HL-60 (cell line): Measurements from ENCODE around the gene EEF2.
"Not testable (repeated sequence)": the region's sequence is repeated elsewhere in the genome, so short reads cannot be mapped to it uniquely, and the experiment has no call there.

ENCODE experiments used
- DNase-seq, 2 experiments: peaks; one replicate each; pipeline ENCODE4 v3.0.0-alpha.2; 2010 to 2020; ENCODE audit warnings: low read depth in 1 of 2, low spot score in 1 of 2
- H3K27ac ChIP-seq: fragments of 250-450 bp; sonication (Bioruptor Pico); replicated peaks from 2 replicates; pipeline ENCODE4 v1.5.1; 2020; ENCODE audit warnings: mild to moderate bottlenecking, moderate library complexity
- H3K27me3 ChIP-seq: fragments of 250-450 bp; sonication (Bioruptor Pico); 2 replicates; pipeline ENCODE4 v1.5.1; 2021; ENCODE audit warnings: mild to moderate bottlenecking, moderate library complexity; ENCODE audit not compliant: insufficient read depth, poor library complexity, severe bottlenecking
- H3K4me3 ChIP-seq: replicated peaks from 2 replicates; pipeline ENCODE4 v1.5.1; 2011; ENCODE audit warnings: mild to moderate bottlenecking, control low read depth, low read length; ENCODE audit not compliant: insufficient read depth
- CTCF ChIP-seq: IDR thresholded peaks from one replicate; pipeline ENCODE4 v1.5.1; 2011; ENCODE audit warnings: low read length, control low read depth, inconsistent platforms; ENCODE audit not compliant: insufficient read depth
- GABPA ChIP-seq: IDR thresholded peaks from 2 replicates; pipeline ENCODE4 v1.6.1; 2012; ENCODE audit warnings: low read depth
- POLR2AphosphoS5 ChIP-seq: IDR thresholded peaks from 2 replicates; pipeline ENCODE4 v1.6.1; 2012; ENCODE audit warnings: low read depth
- REST ChIP-seq: IDR thresholded peaks from 2 replicates; pipeline ENCODE4 v1.6.1; 2012; ENCODE audit warnings: low read depth; ENCODE audit not compliant: insufficient replicate concordance
- SPI1 ChIP-seq: IDR thresholded peaks from 2 replicates; pipeline ENCODE4 v1.6.1; 2012; ENCODE audit warnings: low read depth, mild to moderate bottlenecking, borderline replicate concordance

The EEF2 gene

GRCh38 chr19:3945838-3946237 lies 39.4 kb downstream of the EEF2 start:
- H3K27me3 ChIP-seq, result no peaks in the 10 kb centered on the region

GRCh38 chr19:3944018-3944721 lies 41.1 kb downstream of the EEF2 start:
- DNase-seq, result peak in 1 of 2 experiments; percentile 43
- Histone ChIP-seq H3K27me3 (no peaks in the 10 kb centered on the region), H3K27ac (no peak overlapping the region), H3K4me3 (no peak overlapping the region)
- TF ChIP-seq SPI1, result peak; percentile 35; the same call in 1 of the 2 replicates
- TF ChIP-seq POLR2AphosphoS5, result no peak

More at GRCh38 chr19:3945838-3946237, 39.4 kb downstream of the EEF2 start:
- no peak for DNase-seq
- H3K4me3 ChIP-seq, result no peak overlapping the region
- H3K27ac ChIP-seq, result no peak overlapping the region
- no peak for TF ChIP-seq REST
- no peak for TF ChIP-seq CTCF
- TF ChIP-seq GABPA, result no peak
- no peak for TF ChIP-seq POLR2AphosphoS5
- no peak for TF ChIP-seq SPI1

GRCh38 chr19:3942790-3943409 lies 42.4 kb downstream of the EEF2 start:
- no peak for DNase-seq

DNA sequence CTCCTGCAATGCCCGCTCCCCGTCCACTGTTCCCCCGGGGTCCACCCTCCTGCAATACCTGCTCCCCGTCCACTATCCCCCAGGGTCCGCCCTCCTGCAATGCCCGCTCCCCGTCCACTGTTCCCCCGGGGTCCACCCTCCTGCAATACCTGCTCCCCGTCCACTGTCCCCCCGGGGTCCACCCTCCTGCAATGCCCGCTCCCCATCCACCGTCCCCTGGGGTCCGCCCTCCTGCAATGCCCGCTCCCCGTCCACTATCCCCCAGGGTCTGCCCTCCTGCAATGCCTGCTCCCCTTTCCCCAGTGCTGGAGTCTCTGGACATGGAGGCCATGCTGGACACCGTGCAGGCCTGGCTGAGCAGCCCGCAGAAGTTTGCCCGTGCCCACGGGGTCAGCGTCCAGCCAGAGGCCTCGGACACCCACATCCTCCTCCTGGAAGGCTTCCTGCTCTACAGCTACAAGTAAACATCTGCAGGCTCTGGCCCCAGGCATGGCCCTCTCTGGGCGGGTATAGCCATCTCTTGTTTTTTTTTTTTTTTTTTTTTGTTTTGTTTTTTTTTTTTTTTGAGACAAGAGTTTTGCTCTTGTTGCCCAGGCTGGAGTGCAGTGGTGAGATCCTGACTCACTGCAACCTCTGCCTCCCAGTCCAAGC lies 46.8 kb downstream of the EEF2 start:
- not testable (repeated sequence) for H3K27ac ChIP-seq, DNase-seq, H3K27me3 ChIP-seq, H3K4me3 ChIP-seq

More at GRCh38 chr19:3942790-3943409, 42.4 kb downstream of the EEF2 start:
- TF ChIP-seq REST (no peak), POLR2AphosphoS5 (no peak), GABPA (no peak), CTCF (no peak)
- Histone ChIP-seq H3K27ac (no peak overlapping the region), H3K4me3 (no peak overlapping the region), H3K27me3 (no peaks in the 10 kb centered on the region)
